DMS153 (cell line): Measurements from ENCODE around the gene MED13L.
A peak's percentile ranks its signal among the peaks of the same experiment; 100 is the strongest.

ENCODE experiments used
- DNase-seq: peaks from one replicate; lab custom pipeline; 2025; lab: John Stamatoyannopoulos, UW

MED13L gene

DNA sequence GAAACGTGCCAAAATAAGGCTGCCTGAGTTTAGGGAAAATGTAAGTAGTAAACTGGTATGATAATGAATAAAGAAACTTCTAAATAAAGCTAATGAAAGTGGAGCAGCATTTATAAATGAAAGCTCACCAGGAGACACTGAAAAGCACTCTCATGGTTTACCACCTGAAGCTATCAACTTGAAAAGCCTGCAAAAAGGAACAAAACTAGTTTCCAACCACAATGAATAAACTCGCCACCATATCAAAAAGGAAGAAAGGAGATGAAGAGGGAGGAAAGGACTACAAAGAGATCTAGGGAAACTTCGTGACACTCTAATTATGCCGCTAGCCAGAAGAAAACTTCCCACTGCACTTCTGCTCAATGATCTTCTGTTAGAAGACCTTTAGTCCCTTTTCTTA is 66.7 kb downstream of the MED13L start:
- DNase-seq: no peak

- no peak for DNase-seq
Measured at GRCh38 chr12:116210131-116210530, 67.4 kb downstream of the MED13L start.

DNA sequence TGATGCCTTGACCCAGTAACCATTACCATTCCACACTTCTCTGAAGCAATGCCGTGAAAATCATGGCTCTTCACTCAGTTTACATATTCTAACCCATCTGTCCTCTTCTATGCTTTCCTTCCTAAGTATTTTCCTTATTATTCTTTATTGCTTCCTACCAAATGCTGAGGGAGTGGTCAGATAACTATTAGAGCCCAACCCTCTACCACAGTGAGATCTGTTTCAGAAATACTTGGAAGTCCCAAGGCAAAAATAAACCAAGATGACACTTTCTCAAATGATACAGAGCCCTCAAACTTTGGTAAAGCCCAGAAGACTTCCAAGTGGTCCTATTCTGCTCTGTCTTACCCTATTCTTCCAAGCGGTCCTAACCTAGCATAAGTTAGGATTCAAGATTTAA is 68.0 kb downstream of the MED13L start:
- DNase-seq: no peak

DNA sequence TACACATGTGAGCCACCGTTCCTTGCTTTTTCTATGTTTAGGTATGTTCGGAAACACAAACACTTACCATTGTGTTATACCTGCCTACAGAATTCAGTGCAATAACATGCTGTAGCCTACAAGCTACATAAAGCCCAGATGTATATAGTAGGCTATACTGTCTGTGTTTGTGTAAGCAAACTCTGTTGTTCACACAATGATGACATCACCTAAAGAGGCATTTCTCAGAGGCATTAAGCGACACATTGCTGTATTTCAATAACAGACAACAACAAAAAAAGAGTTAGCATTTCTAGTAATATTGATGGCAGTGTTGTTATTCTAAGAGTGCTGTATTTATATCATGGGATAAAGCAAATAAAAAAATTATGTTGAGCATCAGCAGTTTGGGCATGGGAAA is 70.2 kb downstream of the MED13L start:
- no peak for DNase-seq

- no peak for DNase-seq
Measured at GRCh38 chr12:116206828-116207227, 70.7 kb downstream of the MED13L start.

DNA sequence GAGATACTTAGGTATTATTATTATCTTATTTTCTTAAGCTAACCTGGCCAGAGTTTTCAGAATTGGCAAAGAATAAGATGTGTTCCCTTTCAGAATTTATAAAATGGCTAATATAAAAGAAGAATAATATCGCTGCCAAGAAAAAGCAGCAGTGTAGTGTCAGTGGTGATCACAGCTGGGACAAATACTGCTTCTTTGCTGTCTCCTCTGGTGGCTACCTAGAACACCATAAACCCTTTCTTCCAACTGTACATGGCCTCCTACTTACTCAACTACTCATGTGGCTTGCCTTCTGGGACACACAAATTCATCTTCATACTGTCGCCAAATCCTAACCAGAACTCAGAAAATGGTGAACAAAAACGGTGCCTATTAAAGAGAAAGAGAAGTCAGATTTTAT is 72.7 kb downstream of the MED13L start:
- DNase-seq: no peak

DNA sequence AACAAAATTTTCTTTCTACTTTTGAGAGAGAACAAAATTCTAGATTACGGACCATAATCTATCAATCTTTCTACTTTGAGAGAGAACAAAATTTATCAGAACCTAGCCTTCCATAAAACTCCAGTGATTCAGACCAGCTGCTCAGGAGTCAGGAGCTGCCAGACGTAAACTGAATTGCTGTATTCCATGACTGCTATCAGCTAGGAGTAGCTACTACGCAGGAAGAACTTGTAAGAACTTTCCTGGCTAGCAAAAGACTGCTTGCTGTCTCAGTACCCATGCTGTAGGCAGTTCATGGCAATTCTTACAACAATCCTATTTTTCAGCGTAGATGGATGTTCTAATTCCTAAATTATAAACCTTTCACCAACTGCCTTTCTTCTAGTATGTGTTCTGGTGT is 73.3 kb downstream of the MED13L start:
- DNase-seq: no peak

GRCh38 chr12:116202940-116203339 is 74.6 kb downstream of the MED13L start:
- DNase-seq: no peak

- no peak for DNase-seq
Measured at GRCh38 chr12:116202433-116202832, 75.1 kb downstream of the MED13L start.

DNA sequence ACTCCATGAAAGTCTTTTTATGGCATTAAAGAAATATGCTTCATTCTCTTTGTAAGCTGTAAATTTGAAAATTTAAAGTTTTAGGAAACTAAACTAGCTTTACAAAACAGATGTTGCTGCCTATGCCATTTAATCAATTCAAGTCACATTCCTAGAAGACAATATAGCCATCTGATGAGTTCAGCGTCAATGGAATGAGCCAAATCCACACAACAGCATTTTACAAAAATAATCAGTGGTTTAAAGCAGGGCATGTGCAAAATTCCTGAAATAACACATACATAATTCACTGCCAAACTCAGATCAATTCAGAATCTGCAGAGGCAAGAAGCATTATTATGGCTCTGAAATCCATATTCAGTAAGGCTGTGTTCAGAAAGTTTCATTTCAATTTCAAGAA is 75.6 kb downstream of the MED13L start:
- no peak for DNase-seq

DNA sequence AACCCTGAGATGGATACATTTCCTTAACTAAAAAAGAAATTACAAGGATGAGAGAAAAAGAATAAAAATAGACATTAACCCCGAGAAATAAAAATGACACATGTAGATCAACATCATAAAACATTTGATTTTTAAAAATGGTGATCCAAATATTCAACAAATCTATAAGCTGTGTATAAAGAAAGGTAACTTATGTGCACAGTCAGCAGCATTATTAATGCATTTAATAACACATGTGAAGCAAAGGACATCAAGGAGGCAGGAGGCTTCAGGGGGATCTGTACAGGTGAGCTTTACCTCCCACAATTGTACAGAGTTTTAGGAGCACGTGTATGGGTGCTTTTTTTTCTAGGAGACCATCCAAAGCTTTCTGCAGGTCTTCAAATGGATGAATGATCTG is 76.1 kb downstream of the MED13L start:
- DNase-seq: no peak

DNA sequence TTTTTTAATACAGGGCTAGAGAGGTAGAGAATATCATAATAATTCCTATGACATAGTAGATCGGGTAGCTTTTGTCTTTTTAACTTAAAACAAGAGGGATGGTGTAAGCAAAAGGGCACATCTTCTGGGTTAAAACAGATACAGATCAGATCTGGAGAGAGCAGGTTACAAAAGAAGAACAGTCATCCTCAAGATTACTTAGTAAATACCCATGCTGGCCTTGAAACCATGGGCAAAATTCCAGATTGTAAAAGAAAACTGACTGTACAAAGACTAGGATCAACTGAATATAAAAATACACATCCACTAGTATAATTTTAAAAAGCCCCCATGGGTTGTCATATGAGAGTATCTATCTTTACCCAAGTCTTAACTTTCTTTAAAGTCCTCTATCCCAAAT is 76.7 kb downstream of the MED13L start:
- no peak for DNase-seq

DNA sequence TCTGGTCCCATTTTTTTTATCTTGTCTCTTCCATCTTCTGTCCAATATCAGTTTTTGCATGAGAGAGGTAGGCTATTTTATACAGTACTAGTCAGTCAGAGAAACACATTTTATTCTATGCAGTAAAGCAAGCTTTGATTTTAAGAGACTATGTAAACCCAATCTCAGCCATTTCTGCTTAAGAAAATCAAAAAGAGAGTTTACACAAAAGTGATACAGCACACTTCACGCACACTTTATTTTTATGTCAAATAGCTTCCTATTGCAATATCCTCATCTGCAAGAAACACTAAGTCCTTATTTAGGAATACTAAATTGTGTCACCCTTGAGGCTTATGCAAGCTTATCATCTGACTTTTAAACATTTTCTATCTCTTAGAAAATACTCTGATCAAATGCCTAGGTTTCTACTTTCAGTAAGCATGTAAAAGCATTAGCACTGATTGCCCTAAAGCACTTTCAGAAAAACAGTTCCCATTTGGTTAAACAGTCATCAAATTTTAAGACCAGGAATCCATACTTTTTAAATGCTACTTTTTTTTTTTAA is 78.3 kb downstream of the MED13L start:
- DNase-seq: no peak

GRCh38 chr12:116196752-116197718 is 80.5 kb downstream of the MED13L start:
- no peak for DNase-seq

DNA sequence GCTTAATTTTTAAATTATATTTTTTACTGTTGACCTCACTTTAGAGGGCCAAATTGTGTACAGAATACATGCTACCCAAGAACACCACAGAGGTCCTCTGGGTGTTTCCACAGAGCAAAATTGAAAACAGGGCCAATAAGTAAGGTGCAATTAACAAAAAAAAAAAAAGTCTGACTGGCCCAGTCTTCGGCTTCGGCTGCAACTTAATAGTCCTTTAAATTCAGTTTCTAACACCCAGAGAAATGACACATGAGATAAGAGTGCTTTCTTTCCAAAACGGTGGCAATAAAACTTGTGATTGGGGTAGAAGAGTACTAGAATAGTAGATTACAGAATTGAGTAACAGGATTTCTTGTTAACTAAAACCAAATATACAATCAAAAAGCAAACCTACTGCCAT is 81.3 kb downstream of the MED13L start:
- no peak for DNase-seq

GRCh38 chr12:116194935-116195431 is 82.5 kb downstream of the MED13L start:
- DNase-seq: no peak

GRCh38 chr12:116189692-116190091 is 87.8 kb downstream of the MED13L start:
- no peak for DNase-seq

GRCh38 chr12:116188581-116188980 is 88.9 kb downstream of the MED13L start:
- DNase-seq: no peak

DNA sequence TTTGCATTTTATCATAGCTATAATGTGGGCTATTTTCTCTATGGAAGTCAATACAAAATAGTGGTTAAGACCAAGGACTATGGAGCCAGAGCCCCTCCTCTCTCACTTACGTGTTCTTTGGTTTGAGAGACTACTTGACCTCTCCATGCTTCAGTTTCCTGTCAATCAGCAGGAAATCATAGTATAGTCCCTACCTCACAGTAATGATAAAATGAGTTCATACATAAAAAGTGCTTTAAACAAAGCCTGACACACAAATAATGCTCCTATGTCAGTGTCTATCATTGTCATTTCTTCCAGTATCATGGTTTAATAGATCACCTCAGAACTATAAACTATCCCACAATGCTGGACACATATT is 90.4 kb downstream of the MED13L start:
- DNase-seq: peak; percentile 47

DNA sequence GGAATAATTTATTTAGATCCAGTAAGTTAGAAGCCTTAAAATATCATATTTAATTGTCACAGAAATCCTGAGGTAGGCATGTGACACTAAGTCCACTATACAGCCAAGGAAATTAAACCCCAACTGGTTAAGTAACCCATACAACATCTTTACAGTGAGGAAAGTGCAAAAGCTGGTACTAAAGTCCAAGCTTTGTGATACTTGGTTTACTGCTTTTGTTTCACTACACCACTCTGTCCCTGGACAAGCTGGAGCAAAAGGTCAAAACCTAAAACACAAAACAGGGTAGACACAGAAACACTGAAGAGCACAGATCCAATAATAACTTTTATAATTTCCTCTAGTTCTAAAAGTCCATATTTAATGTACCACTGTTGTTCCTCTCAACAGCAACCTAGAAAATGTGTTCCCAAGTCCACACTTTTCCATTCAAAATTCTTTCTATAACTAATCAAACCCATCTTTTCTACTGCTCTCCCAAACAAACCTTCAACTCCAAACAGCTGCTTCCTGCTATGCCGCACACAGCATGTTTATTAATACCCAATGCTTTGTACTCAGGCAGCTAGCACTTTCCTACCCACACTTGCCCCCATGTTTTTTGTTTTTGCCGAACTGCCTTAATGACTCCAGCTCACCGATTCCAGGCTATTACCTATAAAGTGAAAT is 90.9 kb downstream of the MED13L start:
- DNase-seq: peak; percentile 47

DNA sequence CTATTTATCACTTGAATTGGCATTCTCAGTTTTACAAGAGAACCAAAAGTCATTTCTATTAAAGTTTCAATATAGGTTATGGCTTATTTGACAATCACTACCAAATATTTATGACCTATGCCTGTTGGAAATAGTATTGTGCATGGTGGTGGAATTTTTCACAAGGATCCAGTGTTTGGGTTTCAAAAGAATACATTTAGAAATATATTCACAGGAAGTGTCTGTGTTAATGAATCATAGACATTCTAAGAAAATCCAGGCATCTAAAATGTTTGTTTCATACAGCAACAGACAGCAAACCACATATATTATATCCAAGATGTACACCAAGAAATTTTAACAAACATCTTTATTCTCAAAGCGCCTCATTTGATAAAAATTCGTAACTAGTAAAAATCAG is 92.7 kb downstream of the MED13L start:
- no peak for DNase-seq

- no peak for DNase-seq
Measured at GRCh38 chr12:116183741-116184141, 93.8 kb downstream of the MED13L start.
